ENCODE results near the gene CROT.

Gene CROT

GRCh38 chr7:87342231-87342630, 3.2 kb upstream of the CROT start:
- DNase-seq, result no peak

- DNase-seq, result no peak
Measured at GRCh38 chr7:87344446-87344845, 1.0 kb upstream of the CROT start.

- no peak for DNase-seq
Measured at GRCh38 chr7:87345962-87346371, 503 bp downstream of the CROT start.

- DNase-seq, result no peak
Measured at GRCh38 chr7:87347207-87347606, 1.7 kb downstream of the CROT start.

- DNase-seq, result no peak
Measured at GRCh38 chr7:87347664-87348063, 2.2 kb downstream of the CROT start.

GRCh38 chr7:87354749-87355148, 9.3 kb downstream of the CROT start:
- DNase-seq, result no peak

GRCh38 chr7:87356448-87356847, 11.0 kb downstream of the CROT start:
- no peak for DNase-seq

GRCh38 chr7:87359366-87359765, 13.9 kb downstream of the CROT start:
- no peak for DNase-seq

- DNase-seq, result no peak
Measured at GRCh38 chr7:87361320-87361719, 15.9 kb downstream of the CROT start.

GRCh38 chr7:87363342-87363741, 17.9 kb downstream of the CROT start:
- no peak for DNase-seq

GRCh38 chr7:87364246-87364645, 18.8 kb downstream of the CROT start:
- no peak for DNase-seq

GRCh38 chr7:87369216-87369615, 23.8 kb downstream of the CROT start:
- DNase-seq, result no peak

GRCh38 chr7:87370660-87371180, 25.3 kb downstream of the CROT start:
- no peak for DNase-seq

- no peak for DNase-seq
Measured at GRCh38 chr7:87375662-87376435, 30.4 kb downstream of the CROT start.

GRCh38 chr7:87380905-87381304, 35.4 kb downstream of the CROT start:
- no peak for DNase-seq

GRCh38 chr7:87391020-87391701, 45.7 kb downstream of the CROT start:
- no peak for DNase-seq

- no peak for DNase-seq
Measured at GRCh38 chr7:87395442-87396020, 50.1 kb downstream of the CROT start.

GRCh38 chr7:87398446-87398845, 53.0 kb downstream of the CROT start:
- DNase-seq, result no peak

- DNase-seq, result no peak
Measured at GRCh38 chr7:87404674-87405073, 59.2 kb downstream of the CROT start.

GRCh38 chr7:87411186-87411585, 65.7 kb downstream of the CROT start:
- DNase-seq, result no peak

GRCh38 chr7:87413029-87413428, 67.6 kb downstream of the CROT start:
- DNase-seq, result no peak

- DNase-seq, result no peak
Measured at GRCh38 chr7:87413951-87414793, 68.7 kb downstream of the CROT start.

GRCh38 chr7:87414794-87415188, 69.3 kb downstream of the CROT start:
- DNase-seq, result no peak
